PC-3 (cell line): ENCODE data around the gene ACADS. TPM values are rescaled to one million over a fixed set of nuclear protein-coding genes. Genes with fewer than 3 reads are reported as not detected.

Experiments used
- ATAC-seq: fragments of 200-7000 bp; cut with Tn5 transposase; 2 replicates; pipeline ENCODE4 v1.9.1; 2020; ENCODE audit warnings: mild to moderate bottlenecking, moderate library complexity
- BruUV-seq: library from RNA; stranded (reverse); fragments of 400-500 nt; replicated peaks from 2 replicates; lab custom pipeline; 2021; lab: Mats Ljungman, UMichigan
- CTCF ChIA-PET: fragments of 300-600 bp; sonication (Branson Sonifier 250); formaldehyde crosslinking; loops from one replicate; lab custom pipeline; 2022; ENCODE audit warnings: antibody characterized with exemption; lab: Charles Lee
- POLR2A ChIA-PET: fragments of 300-600 bp; sonication (Branson Sonifier 250); formaldehyde crosslinking; loops from one replicate; lab custom pipeline; 2022; ENCODE audit warnings: antibody characterized with exemption; ENCODE audit not compliant: unreplicated experiment; lab: Charles Lee
- DNase-seq: peaks from one replicate; pipeline ENCODE4 v3.0.0-alpha.2; 2015
- H2AFZ ChIP-seq: fragments of 300-600 bp; sonication (generic); 2 replicates; pipeline ENCODE4 v1.6.0; 2016; ENCODE audit warnings: antibody characterized with exemption, low read length
- H3F3A ChIP-seq: fragments of 300-600 bp; sonication (generic); one replicate; pipeline ENCODE4 v1.6.0; 2017; ENCODE audit warnings: antibody characterized with exemption, low read length, control low read depth, mild to moderate bottlenecking; ENCODE audit not compliant: unreplicated experiment
- H3K27ac ChIP-seq: fragments of 300-600 bp; sonication (generic); 2 replicates; pipeline ENCODE4 v1.5.1; 2016; ENCODE audit warnings: mild to moderate bottlenecking, low read length
- H3K27me3 ChIP-seq: fragments of 300-600 bp; sonication (generic); 2 replicates; pipeline ENCODE4 v1.6.1; 2016; ENCODE audit warnings: low read length, mixed read lengths
- H3K36me3 ChIP-seq: fragments of 300-600 bp; sonication (generic); 2 replicates; pipeline ENCODE4 v1.6.1; 2016; ENCODE audit warnings: low read depth, mixed run types, low read length, mixed read lengths
- H3K4me1 ChIP-seq: fragments of 300-600 bp; sonication (generic); 2 replicates; pipeline ENCODE4 v1.5.1; 2016; ENCODE audit warnings: low read length; ENCODE audit not compliant: insufficient read depth
- H3K4me2 ChIP-seq: fragments of 300-600 bp; sonication (generic); 2 replicates; pipeline ENCODE4 v1.6.0; 2016; ENCODE audit warnings: low read length
- H3K4me3 ChIP-seq: fragments of 300-600 bp; sonication (generic); 2 replicates; pipeline ENCODE4 v1.5.1; 2016; ENCODE audit warnings: mild to moderate bottlenecking, low read length, mixed read lengths
- H3K79me2 ChIP-seq: fragments of 300-600 bp; sonication (generic); 2 replicates; pipeline ENCODE4 v1.6.1; 2017; ENCODE audit warnings: low read length, mixed read lengths
- H3K9ac ChIP-seq: fragments of 300-600 bp; sonication (generic); 2 replicates; pipeline ENCODE4 v1.6.0; 2016; ENCODE audit warnings: mild to moderate bottlenecking, low read length
- H3K9me2 ChIP-seq: fragments of 300-600 bp; sonication (generic); replicated peaks from 2 replicates; pipeline ENCODE4 v1.6.1; 2016; ENCODE audit warnings: mixed run types, low read length, mixed read lengths
- H3K9me3 ChIP-seq: fragments of 300-600 bp; sonication (generic); 2 replicates; pipeline ENCODE4 v1.6.1; 2016; ENCODE audit warnings: low read length, mixed read lengths
- H4K20me1 ChIP-seq: fragments of 300-600 bp; sonication (generic); 2 replicates; pipeline ENCODE4 v1.6.1; 2016; ENCODE audit warnings: low read length, mixed read lengths
- EZH2 ChIP-seq: fragments of 300-600 bp; sonication (generic); IDR thresholded peaks from one replicate; pipeline ENCODE4 v1.6.1; 2017; ENCODE audit warnings: antibody characterized with exemption, mild to moderate bottlenecking, low read length; ENCODE audit not compliant: unreplicated experiment
- EZH2phosphoT487 ChIP-seq: fragments of 300-600 bp; sonication (generic); IDR thresholded peaks from 2 replicates; pipeline ENCODE4 v1.6.1; 2018; ENCODE audit warnings: mild to moderate bottlenecking, antibody characterized with exemption, low read length, borderline replicate concordance
- intact Hi-C: fragments of 100-400 bp; cut with micrococcal nuclease; formaldehyde crosslinking; loops from 2 replicates; pipeline ENCODE4 v1.9.0; 2023
- total RNA-seq: library from RNA; depleted of rRNA; stranded (reverse); fragments of >200 nt; gene quantifications from 2 replicates; pipeline ENCODE4 v1.2.3, GENCODE V29; 2014
- TF ChIP-seq, protein P1 (sequence below): fragments of 300-600 bp; sonication (generic); conservative IDR thresholded peaks from 2 replicates; pipeline ENCODE4 v1.5.1; 2017; ENCODE audit warnings: antibody characterized with exemption, low read depth, mild to moderate bottlenecking, low read length

Gene ACADS
- total RNA-seq, 1 experiment from 2014 or later, result 19.6 TPM

- BruUV-seq, result no TSS peak
Observed at GRCh38 chr12:120692524-120693033, 33.0 kb upstream of the ACADS start.

GRCh38 chr12:120693848-120694247, 31.8 kb upstream of the ACADS start:
- H2AFZ ChIP-seq, result no peak overlapping the region
- ChIA-PET CTCF (no interaction called here), POLR2A (interaction anchor here (0.6 kb wide), 1 partner anchor 17 kb away, joined by 21 read pairs; no protein-coding TSS in a partner anchor)
- H3K79me2 ChIP-seq, result peaks cover 55% of the 10 kb centered on the region
- ATAC-seq (no peak), DNase-seq (no peak)
- H3F3A ChIP-seq, result no peaks in the 10 kb centered on the region
- no peaks in the 10 kb centered on the region for H3K9me3 ChIP-seq
- H3K36me3 ChIP-seq, result peaks cover 55% of the 10 kb centered on the region
- H3K4me2 ChIP-seq, result no peak overlapping the region
- no peaks in the 10 kb centered on the region for H3K9me2 ChIP-seq
- H3K27ac ChIP-seq, result no peak overlapping the region
- TF ChIP-seq, protein P1, sequence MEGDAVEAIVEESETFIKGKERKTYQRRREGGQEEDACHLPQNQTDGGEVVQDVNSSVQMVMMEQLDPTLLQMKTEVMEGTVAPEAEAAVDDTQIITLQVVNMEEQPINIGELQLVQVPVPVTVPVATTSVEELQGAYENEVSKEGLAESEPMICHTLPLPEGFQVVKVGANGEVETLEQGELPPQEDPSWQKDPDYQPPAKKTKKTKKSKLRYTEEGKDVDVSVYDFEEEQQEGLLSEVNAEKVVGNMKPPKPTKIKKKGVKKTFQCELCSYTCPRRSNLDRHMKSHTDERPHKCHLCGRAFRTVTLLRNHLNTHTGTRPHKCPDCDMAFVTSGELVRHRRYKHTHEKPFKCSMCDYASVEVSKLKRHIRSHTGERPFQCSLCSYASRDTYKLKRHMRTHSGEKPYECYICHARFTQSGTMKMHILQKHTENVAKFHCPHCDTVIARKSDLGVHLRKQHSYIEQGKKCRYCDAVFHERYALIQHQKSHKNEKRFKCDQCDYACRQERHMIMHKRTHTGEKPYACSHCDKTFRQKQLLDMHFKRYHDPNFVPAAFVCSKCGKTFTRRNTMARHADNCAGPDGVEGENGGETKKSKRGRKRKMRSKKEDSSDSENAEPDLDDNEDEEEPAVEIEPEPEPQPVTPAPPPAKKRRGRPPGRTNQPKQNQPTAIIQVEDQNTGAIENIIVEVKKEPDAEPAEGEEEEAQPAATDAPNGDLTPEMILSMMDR, result no peak
- TF ChIP-seq EZH2 (no peak), EZH2phosphoT487 (no peak)
- H4K20me1 ChIP-seq, result peaks cover 35% of the 10 kb centered on the region
- H3K4me3 ChIP-seq, result no peak overlapping the region
- no TSS peak for BruUV-seq
- H3K4me1 ChIP-seq, result peaks cover 33% of the 10 kb centered on the region
- H3K9ac ChIP-seq, result no peak overlapping the region
- intact Hi-C loops, result no loop called here
- H3K27me3 ChIP-seq, result no peaks in the 10 kb centered on the region

More at GRCh38 chr12:120692524-120693033, 33.0 kb upstream of the ACADS start:
- H3K36me3 ChIP-seq, result peaks cover 43% of the 10 kb centered on the region
- H2AFZ ChIP-seq, result no peak overlapping the region
- ATAC-seq, result no peak
- peaks cover 48% of the 10 kb centered on the region for H4K20me1 ChIP-seq
- H3F3A ChIP-seq, result no peaks in the 10 kb centered on the region
- no peak overlapping the region for H3K9ac ChIP-seq
- DNase-seq, result no peak
- no peak for TF ChIP-seq EZH2phosphoT487
- TF ChIP-seq EZH2, result no peak
- TF ChIP-seq, protein P1, result no peak
- no peaks in the 10 kb centered on the region for H3K9me3 ChIP-seq
- H3K4me2 ChIP-seq, result no peak overlapping the region
- no peak overlapping the region for H3K4me3 ChIP-seq
- H3K79me2 ChIP-seq, result peaks cover 68% of the 10 kb centered on the region
- intact Hi-C loops, result no loop called here
- POLR2A ChIA-PET, result no interaction called here
- CTCF ChIA-PET, result no interaction called here
- H3K27me3 ChIP-seq, result no peaks in the 10 kb centered on the region
- H3K27ac ChIP-seq, result no peak overlapping the region
- peaks cover 36% of the 10 kb centered on the region for H3K4me1 ChIP-seq
- no peaks in the 10 kb centered on the region for H3K9me2 ChIP-seq

GRCh38 chr12:120696626-120697025, 29.0 kb upstream of the ACADS start:
- Histone ChIP-seq H3K9me2 (no peaks in the 10 kb centered on the region), H3K9me3 (no peaks in the 10 kb centered on the region), H4K20me1 (peaks cover 10% of the 10 kb centered on the region; the same call in 1 of the 2 replicates), H3K27me3 (no peaks in the 10 kb centered on the region), H3F3A (no peaks in the 10 kb centered on the region), H3K27ac (no peak overlapping the region), H3K9ac (no peak overlapping the region), H3K4me1 (peaks cover 6% of the 10 kb centered on the region; the same call in 1 of the 2 replicates), H3K4me3 (no peak overlapping the region), H2AFZ (no peak overlapping the region), H3K36me3 (peaks cover 82% of the 10 kb centered on the region), H3K4me2 (no peak overlapping the region), H3K79me2 (peaks cover 27% of the 10 kb centered on the region)
- no peak for ATAC-seq
- CTCF ChIA-PET, result no interaction called here
- POLR2A ChIA-PET, result no interaction called here
- no TSS peak for BruUV-seq
- no peak for DNase-seq
- TF ChIP-seq, protein P1, result no peak
- TF ChIP-seq EZH2phosphoT487 (no peak), EZH2 (no peak)
- intact Hi-C loops, result no loop called here
